ENCODE measurements around the gene JUND.
A peak's percentile ranks its signal among the peaks of the same experiment; 100 is the strongest.

JUND gene

DNA sequence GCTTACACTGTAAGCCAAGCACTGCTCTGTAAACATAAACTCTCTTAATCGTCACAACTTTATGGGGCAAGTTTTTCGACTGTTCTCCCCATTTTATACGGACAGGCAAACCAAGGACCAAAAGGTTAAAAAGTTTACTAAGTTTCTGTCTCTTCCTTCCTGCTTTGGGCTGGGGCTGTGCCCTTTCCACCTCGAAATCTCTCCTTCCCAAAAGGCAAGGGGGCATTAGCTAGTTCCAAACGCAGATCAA lies 2.2 kb downstream of the JUND start:
- H3K36me3 ChIP-seq, result peaks cover 61% of the 10 kb centered on the region
- no peak for DNase-seq
- peak overlapping the region; percentile 95 for H3K4me3 ChIP-seq (ENCODE audit: low read depth, low read length)
- H3K9me3 ChIP-seq (ENCODE audit: severe bottlenecking), result no peaks in the 10 kb centered on the region
- TF ChIP-seq, protein P1, sequence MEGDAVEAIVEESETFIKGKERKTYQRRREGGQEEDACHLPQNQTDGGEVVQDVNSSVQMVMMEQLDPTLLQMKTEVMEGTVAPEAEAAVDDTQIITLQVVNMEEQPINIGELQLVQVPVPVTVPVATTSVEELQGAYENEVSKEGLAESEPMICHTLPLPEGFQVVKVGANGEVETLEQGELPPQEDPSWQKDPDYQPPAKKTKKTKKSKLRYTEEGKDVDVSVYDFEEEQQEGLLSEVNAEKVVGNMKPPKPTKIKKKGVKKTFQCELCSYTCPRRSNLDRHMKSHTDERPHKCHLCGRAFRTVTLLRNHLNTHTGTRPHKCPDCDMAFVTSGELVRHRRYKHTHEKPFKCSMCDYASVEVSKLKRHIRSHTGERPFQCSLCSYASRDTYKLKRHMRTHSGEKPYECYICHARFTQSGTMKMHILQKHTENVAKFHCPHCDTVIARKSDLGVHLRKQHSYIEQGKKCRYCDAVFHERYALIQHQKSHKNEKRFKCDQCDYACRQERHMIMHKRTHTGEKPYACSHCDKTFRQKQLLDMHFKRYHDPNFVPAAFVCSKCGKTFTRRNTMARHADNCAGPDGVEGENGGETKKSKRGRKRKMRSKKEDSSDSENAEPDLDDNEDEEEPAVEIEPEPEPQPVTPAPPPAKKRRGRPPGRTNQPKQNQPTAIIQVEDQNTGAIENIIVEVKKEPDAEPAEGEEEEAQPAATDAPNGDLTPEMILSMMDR (IDR thresholded peaks at IDR 0.05; ENCODE audit: low read depth, low read length), result no peak
- peak overlapping the region; percentile 98 for H3K27ac ChIP-seq
- H3K27me3 ChIP-seq (ENCODE audit: insufficient read depth, low read depth, severe bottlenecking), result no peaks in the 10 kb centered on the region

DNA sequence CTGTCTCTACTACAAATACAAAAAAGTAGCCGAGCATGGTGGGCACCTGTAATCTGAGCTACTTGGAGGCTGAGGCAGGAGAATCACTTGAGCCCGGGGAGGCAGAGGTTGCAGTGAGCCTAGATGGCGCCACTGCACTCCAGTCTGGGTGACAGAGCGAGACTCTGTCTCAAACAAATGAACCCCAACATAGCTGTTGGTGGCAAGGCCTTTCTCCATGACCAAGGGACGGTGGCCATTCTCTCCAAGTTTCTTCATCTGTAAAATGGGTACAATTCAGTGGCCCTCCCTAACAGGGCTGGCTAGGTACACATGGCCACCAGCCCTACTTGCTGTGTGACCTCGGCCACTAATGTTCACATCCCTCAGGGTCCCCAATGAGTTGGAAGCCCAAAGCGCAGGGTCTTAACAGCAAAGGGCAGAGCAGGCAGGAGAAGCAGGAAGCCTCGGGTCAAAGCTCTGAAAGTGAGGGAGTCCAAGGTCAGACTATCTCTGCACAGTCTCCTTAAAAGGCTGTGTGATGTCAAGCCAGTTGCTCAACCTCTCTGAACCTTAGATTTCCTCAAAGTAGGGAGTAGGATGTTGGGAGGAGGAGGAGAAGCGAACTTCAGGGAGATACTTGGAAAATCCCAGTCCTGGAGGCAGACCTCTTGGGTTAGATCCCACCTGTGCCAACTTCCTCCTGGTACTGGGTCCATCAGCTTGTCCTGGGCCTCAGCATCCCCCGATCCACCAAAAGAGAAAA lies 2.7 kb downstream of the JUND start:
- H3K9me3 ChIP-seq (ENCODE audit: severe bottlenecking), result no peaks in the 10 kb centered on the region
- peaks cover 66% of the 10 kb centered on the region for H3K36me3 ChIP-seq
- peak overlapping the region; percentile 98 for H3K27ac ChIP-seq
- H3K4me3 ChIP-seq (ENCODE audit: low read depth, low read length), result peak overlapping the region; percentile 95
- no peaks in the 10 kb centered on the region for H3K27me3 ChIP-seq (ENCODE audit: insufficient read depth, low read depth, severe bottlenecking)
- TF ChIP-seq, protein P1 (IDR thresholded peaks at IDR 0.05; ENCODE audit: low read depth, low read length), result peak; percentile 42
- peak; percentile 30 for DNase-seq

DNA sequence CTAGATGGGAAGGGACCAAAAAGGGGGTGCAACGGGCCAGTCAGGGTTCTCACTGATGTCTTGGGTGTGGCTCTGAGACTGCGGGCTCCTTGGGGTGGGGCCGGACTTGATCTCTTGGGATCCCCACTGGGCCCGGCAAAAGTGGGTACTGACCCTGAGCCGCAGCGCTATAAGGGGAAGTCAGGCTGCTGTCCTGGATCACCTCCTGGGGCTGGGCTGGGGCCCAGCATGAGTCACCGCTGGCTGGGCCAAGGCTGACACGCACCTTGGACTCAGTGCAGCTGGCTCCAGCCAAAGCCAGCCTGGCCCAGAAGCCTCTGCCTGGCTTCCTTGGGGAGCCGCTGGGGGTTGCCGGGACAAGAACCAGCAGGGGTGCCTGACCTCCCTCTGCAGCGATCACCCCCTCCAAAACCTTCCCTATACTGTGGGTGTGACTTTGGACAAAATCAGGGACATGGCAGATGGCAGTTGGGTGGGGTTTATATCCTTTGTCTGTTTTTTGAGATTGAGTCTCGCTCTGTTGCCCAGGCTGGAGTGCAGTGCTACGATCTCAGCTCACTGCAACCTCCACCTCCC lies 6.6 kb downstream of the JUND start:
- Histone ChIP-seq H3K36me3 (peaks cover 59% of the 10 kb centered on the region), H3K27me3 (ENCODE audit: insufficient read depth, low read depth, severe bottlenecking) (no peaks in the 10 kb centered on the region), H3K9me3 (ENCODE audit: severe bottlenecking) (no peaks in the 10 kb centered on the region), H3K4me3 (ENCODE audit: low read depth, low read length) (no peak overlapping the region), H3K27ac (peak overlapping the region; percentile 14; the same call in 1 of the 2 replicates)
- TF ChIP-seq, protein P1 (IDR thresholded peaks at IDR 0.05; ENCODE audit: low read depth, low read length), result no peak
- DNase-seq, result peak; percentile 34

DNA sequence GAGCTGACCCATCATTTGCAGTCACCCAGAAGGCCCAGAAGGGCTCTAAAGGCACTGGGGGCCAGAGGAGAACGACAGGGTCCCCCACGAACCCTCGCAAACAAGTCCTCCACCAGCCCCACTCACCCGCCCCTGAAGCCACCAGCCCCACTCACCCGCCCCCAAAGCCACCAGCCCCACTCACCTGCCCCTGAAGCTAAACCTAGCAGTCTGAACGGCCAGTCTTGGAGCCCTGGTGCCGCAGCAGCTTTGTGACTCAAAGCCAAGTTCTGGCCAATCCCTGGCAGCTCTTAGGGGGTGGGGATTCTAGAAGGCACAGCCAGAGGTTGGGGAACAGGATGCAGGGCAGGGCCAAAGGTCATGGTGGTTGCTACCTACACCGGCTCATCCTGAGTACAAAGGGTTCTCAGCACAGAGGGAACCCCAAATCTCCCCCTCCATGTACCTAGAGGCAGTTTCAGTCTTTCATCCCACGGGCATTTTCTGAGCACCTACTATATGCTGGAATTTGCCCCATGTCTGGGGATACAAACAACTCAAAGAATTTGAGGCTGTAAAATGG lies 7.1 kb downstream of the JUND start, which contains the start of gene IQCN:
Gene IQCN, minus strand, starts transcription at position 234 of the 562 bp plus-strand sequence. CDS start 4,974 bp downstream, outside the sequence.
- DNase-seq, result no peak
- TF ChIP-seq, protein P1 (IDR thresholded peaks at IDR 0.05; ENCODE audit: low read depth, low read length), result no peak
- H3K27ac ChIP-seq, result peak within 1 kb of the TSS; percentile 14; the same call in 1 of the 2 replicates
- H3K9me3 ChIP-seq (ENCODE audit: severe bottlenecking), result no peaks in the 10 kb centered on the region
- H3K27me3 ChIP-seq (ENCODE audit: insufficient read depth, low read depth, severe bottlenecking), result no peaks in the 10 kb centered on the region
- peaks cover 54% of the 10 kb centered on the region for H3K36me3 ChIP-seq
- H3K4me3 ChIP-seq (ENCODE audit: low read depth, low read length), result no peak within 1 kb of the TSS

DNA sequence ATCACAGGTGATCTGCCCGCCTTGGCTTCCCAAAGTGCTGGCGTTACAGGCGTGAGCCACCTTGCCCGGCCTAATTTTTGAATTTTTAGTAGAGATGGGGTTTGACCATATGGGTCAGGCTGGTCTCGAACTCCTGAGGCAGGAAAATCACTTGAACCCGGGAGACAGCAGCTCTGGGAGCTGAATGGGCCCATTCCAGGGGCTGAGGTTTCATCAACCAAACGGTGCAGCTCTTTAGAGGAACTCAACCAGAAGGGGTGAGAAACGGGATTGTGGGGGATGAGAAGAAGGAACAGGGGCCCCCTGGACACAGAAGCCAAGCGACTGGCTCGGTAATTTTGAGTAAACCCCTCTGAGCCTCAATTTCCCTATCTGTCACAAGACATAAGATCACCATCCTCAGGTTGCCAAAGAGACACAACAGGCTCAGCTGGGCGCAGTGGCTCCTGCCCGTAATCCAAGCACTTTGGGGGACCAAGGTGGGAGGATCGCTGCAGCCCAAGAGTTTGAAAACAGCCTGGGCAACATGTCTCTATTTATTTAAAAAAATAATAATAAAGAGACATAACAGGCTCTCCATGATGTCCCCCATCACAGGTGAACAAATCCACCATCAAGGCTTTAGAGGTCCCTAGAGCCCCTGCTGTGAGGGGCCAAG lies 7.7 kb downstream of the JUND start:
- no peaks in the 10 kb centered on the region for H3K9me3 ChIP-seq (ENCODE audit: severe bottlenecking)
- peaks cover 48% of the 10 kb centered on the region for H3K36me3 ChIP-seq
- TF ChIP-seq, protein P1 (IDR thresholded peaks at IDR 0.05; ENCODE audit: low read depth, low read length), result no peak
- no peak overlapping the region for H3K27ac ChIP-seq
- no peak for DNase-seq
- H3K4me3 ChIP-seq (ENCODE audit: low read depth, low read length), result no peak overlapping the region
- H3K27me3 ChIP-seq (ENCODE audit: insufficient read depth, low read depth, severe bottlenecking), result no peaks in the 10 kb centered on the region
